Measurements from ENCODE around the gene STX7. TPM values are rescaled to one million over a fixed set of nuclear protein-coding genes. Genes with fewer than 3 reads are reported as not detected.

STX7 gene
- total RNA-seq, 4 donors from 2014 or later: 22.3 to 82.9 (median 67.5) TPM

DNA sequence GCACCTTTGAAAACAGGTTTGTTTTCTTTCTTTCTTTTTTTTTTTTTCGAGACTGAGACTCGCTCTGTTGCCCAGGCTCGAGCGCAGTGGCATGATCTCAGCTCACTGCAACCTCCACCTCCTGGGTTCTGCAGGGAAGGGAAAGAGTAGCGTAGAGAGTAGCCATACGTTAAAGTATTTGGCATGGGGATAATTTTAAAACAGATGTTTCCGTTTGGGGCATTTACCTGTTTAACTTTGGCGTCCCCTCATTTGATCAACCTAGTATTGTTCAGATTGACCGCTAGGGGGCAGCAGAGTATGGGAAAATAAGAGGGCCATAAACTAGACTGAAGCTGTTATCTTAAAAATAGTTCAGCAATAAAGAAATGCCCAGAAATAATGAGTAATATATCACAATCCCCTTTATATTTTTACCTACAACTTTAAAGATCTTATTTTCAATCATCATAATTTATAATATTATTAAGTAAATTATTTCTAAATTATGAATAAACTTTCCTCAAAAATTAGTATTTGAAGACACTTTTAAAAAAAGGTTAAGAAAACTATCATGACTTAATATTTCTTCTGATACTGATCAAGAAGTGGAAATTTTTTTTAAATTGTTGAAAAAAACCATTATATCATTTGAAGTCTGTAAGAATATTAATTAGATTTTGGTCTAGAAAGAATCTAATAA is 17.5 kb upstream of the STX7 start:
- Histone ChIP-seq H3K27me3 (no peaks in the 10 kb centered on the region), H3K36me3 (no peaks in the 10 kb centered on the region), H3K4me3 (no peak overlapping the region), H3K9me3 (no peaks in the 10 kb centered on the region), H3K27ac (no peak overlapping the region), H3K4me1 (no peaks in the 10 kb centered on the region)
- peak; percentile 29 to 56 for DNase-seq
- TF ChIP-seq POLR2A (IDR thresholded peaks at IDR 0.05): no peak
- TF ChIP-seq, protein P1, sequence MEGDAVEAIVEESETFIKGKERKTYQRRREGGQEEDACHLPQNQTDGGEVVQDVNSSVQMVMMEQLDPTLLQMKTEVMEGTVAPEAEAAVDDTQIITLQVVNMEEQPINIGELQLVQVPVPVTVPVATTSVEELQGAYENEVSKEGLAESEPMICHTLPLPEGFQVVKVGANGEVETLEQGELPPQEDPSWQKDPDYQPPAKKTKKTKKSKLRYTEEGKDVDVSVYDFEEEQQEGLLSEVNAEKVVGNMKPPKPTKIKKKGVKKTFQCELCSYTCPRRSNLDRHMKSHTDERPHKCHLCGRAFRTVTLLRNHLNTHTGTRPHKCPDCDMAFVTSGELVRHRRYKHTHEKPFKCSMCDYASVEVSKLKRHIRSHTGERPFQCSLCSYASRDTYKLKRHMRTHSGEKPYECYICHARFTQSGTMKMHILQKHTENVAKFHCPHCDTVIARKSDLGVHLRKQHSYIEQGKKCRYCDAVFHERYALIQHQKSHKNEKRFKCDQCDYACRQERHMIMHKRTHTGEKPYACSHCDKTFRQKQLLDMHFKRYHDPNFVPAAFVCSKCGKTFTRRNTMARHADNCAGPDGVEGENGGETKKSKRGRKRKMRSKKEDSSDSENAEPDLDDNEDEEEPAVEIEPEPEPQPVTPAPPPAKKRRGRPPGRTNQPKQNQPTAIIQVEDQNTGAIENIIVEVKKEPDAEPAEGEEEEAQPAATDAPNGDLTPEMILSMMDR (IDR thresholded peaks at IDR 0.05): peak; percentile 61 to 81 (median 69)
- intact Hi-C loops (cut with DNase I; ENCODE audit: low total_unique reads): no loop called here

DNA sequence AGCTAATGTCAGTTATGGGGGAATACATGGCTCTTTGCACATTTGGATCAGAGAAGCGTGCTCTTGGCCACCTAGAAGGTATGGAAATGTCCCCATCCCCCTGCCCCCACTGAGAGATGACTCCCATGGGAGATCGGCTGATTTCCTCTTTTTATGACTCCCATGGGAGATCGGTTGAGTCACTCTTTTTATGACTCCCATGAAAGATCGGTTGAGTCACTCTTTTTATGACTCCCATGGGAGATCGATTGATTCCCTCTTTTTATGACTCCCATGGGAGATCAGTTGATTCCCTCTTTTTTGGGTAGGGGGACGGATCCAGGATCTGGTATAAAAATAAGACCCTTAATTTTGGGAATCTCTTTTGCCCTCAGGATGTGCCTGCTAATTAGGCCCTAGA is 14.9 kb upstream of the STX7 start:
- no peak for TF ChIP-seq POLR2A (IDR thresholded peaks at IDR 0.05)
- no peak overlapping the region for H3K4me3 ChIP-seq
- DNase-seq: no peak
- no peaks in the 10 kb centered on the region for H3K27me3 ChIP-seq
- intact Hi-C loops (cut with DNase I; ENCODE audit: low total_unique reads): no loop called here
- no peaks in the 10 kb centered on the region for H3K36me3 ChIP-seq
- no peak overlapping the region for H3K27ac ChIP-seq
- no peaks in the 10 kb centered on the region for H3K4me1 ChIP-seq
- H3K9me3 ChIP-seq: no peaks in the 10 kb centered on the region

DNA sequence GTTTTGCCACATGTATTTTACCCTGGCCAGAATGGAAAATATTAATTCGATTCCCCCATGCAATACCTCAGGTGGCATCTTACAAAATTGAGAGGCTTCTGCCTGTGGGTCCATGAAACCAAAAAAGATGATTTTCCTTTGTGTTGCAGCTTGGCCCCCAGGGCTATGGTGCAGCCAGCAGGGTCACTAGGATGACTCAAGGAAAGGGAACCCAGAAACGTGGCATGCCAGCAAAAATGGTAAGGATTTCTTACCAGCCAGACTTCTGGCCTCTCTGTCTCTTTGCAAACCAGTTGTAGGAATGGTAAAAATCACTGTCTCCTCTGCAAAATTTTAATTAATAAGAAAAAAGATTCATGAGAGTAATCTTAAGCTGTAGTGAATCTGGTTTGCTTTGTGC is 13.5 kb upstream of the STX7 start:
- no peaks in the 10 kb centered on the region for H3K9me3 ChIP-seq
- DNase-seq: no peak
- H3K27ac ChIP-seq: no peak overlapping the region
- H3K4me3 ChIP-seq: no peak overlapping the region
- TF ChIP-seq, protein P1 (IDR thresholded peaks at IDR 0.05): no peak
- no peak for TF ChIP-seq POLR2A (IDR thresholded peaks at IDR 0.05)
- H3K36me3 ChIP-seq: no peaks in the 10 kb centered on the region
- intact Hi-C loops (cut with DNase I; ENCODE audit: low total_unique reads): no loop called here
- H3K4me1 ChIP-seq: no peaks in the 10 kb centered on the region
- no peaks in the 10 kb centered on the region for H3K27me3 ChIP-seq

DNA sequence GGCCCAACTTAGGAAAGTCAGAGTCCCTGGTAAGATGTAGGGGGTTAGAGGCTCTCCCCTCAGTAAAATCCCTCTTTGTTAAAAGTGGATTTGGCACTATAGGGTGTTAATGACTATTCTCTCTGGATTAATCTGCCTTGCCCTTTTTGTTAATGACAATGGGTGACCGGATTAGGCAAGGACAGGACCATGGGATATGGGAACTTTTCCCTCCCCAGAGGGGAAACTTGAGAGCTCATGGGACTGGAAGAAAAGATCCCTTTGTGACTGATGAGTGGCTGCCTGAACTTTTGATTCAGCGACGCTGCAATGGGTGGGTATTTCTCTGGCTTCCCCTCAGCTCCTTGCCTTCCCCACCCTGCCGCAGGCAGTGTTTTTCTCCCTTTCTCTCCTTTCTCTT is 12.9 kb upstream of the STX7 start:
- no peaks in the 10 kb centered on the region for H3K27me3 ChIP-seq
- no peaks in the 10 kb centered on the region for H3K4me1 ChIP-seq
- no peaks in the 10 kb centered on the region for H3K36me3 ChIP-seq
- DNase-seq: no peak
- no peak for TF ChIP-seq POLR2A (IDR thresholded peaks at IDR 0.05)
- TF ChIP-seq, protein P1 (IDR thresholded peaks at IDR 0.05): no peak
- intact Hi-C loops (cut with DNase I; ENCODE audit: low total_unique reads): no loop called here
- H3K4me3 ChIP-seq: no peak overlapping the region
- no peak overlapping the region for H3K27ac ChIP-seq
- no peaks in the 10 kb centered on the region for H3K9me3 ChIP-seq

DNA sequence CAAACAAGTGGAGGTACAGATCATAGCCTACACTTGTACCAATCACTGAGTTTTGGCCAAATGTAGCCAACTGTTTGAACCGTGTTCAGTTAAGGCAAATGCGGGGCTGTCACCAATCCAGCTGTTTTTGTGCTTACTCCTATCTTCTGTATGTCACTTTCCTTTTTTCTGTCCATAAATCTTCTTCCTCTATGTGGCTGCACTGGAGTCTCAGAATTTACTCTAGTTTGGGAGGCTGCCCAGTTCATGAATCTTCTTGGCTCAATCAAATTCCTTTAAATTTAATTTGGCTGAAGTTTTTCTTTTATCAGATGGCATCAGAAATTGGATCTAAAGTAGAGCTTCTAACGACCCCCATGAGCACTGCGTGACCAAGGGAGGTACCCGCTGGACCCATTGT is 11.7 kb upstream of the STX7 start:
- no peak overlapping the region for H3K27ac ChIP-seq
- TF ChIP-seq POLR2A (IDR thresholded peaks at IDR 0.05): no peak
- TF ChIP-seq, protein P1 (IDR thresholded peaks at IDR 0.05): no peak
- DNase-seq: no peak
- H3K4me3 ChIP-seq: no peak overlapping the region
- no peaks in the 10 kb centered on the region for H3K27me3 ChIP-seq
- no peaks in the 10 kb centered on the region for H3K4me1 ChIP-seq
- no peaks in the 10 kb centered on the region for H3K9me3 ChIP-seq
- intact Hi-C loops (cut with DNase I; ENCODE audit: low total_unique reads): no loop called here
- no peaks in the 10 kb centered on the region for H3K36me3 ChIP-seq

DNA sequence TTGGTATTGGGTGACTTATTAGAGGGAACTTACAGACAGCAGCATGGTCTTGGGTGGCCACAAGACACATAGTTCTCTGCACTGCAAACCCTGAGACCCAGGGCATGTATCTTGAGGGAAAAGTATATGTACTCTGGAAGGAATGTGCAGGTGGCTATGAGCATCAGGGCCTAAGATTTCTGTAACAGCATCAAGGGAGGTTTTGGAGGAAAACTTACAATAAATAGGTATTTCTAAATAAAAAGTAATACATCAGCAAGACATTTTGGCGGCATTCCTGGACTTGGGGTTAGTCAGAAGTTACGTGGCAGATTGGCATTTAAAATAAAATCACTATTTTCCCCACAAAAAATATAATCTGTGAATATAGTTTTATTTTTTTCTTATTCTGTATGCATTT is 8.0 kb upstream of the STX7 start:
- no peaks in the 10 kb centered on the region for H3K4me1 ChIP-seq
- no peaks in the 10 kb centered on the region for H3K9me3 ChIP-seq
- no peak overlapping the region for H3K4me3 ChIP-seq
- intact Hi-C loops (cut with DNase I; ENCODE audit: low total_unique reads): no loop called here
- H3K27ac ChIP-seq: no peak overlapping the region
- H3K36me3 ChIP-seq: no peaks in the 10 kb centered on the region
- DNase-seq: no peak
- TF ChIP-seq, protein P1 (IDR thresholded peaks at IDR 0.05): no peak
- no peak for TF ChIP-seq POLR2A (IDR thresholded peaks at IDR 0.05)
- no peaks in the 10 kb centered on the region for H3K27me3 ChIP-seq

All from uterus (tissue), 4 donors.